Endothelial cell of umbilical vein (primary cell): ENCODE data around the gene DEFB131B. TPM values are rescaled to one million over a fixed set of nuclear protein-coding genes. Genes with fewer than 3 reads are reported as not detected.
"Not testable (repeated sequence)": the region's sequence is repeated elsewhere in the genome, so short reads cannot be mapped to it uniquely, and the experiment has no call there.

Source experiments
- BruUV-seq: library from RNA; stranded (reverse); fragments of 400-500 nt; replicated peaks from 2 replicates; lab custom pipeline; 2021; lab: Mats Ljungman, UMichigan
- CTCF ChIA-PET: fragments of 300-600, 350-600 bp; sonication (Branson Sonifier 250); formaldehyde crosslinking; loops from one replicate; lab custom pipeline; 2021; ENCODE audit warnings: antibody characterized with exemption, inconsistent platforms; lab: Charles Lee
- POLR2A ChIA-PET: fragments of 300-600, 350-600 bp; sonication (Branson Sonifier 250); formaldehyde crosslinking; loops from one replicate; lab custom pipeline; 2021; ENCODE audit warnings: antibody characterized with exemption, inconsistent platforms; lab: Charles Lee
- DNase-seq: peaks from one replicate; pipeline ENCODE4 v3.0.0-alpha.2; 2011; ENCODE audit warnings: low read depth, low spot score
- FAIRE-seq: peaks from 2 replicates; lab custom pipeline; 2011; peaks lifted over from hg19 to GRCh38; lab: Jason Lieb, UNC
- H2AFZ ChIP-seq: 2 replicates; pipeline ENCODE4 v1.6.0; 2012; ENCODE audit warnings: low read depth, low read length, control low read depth, inconsistent platforms
- H3K27ac ChIP-seq: 2 replicates; pipeline ENCODE4 v1.5.1; 2011; ENCODE audit warnings: low read depth, mild to moderate bottlenecking, control low read depth, low read length, moderate library complexity; ENCODE audit not compliant: insufficient read depth
- H3K27me3 ChIP-seq, 2 experiments: 2 replicates each; pipeline versions ENCODE4 v1.6.0 to v1.6.1; 2011; ENCODE audit warnings: low read length in 2 of 2, mixed read lengths in 1 of 2; ENCODE audit not compliant: control insufficient read depth in 2 of 2, insufficient read depth in 2 of 2
- H3K36me3 ChIP-seq, 2 experiments: 2 replicates in 1 of 2; 3 replicates in 1 of 2; pipeline ENCODE4 v1.5.1; 2011; ENCODE audit warnings: low read length in 2 of 2, mild to moderate bottlenecking in 1 of 2, moderate library complexity in 1 of 2; ENCODE audit not compliant: control insufficient read depth in 2 of 2, insufficient read depth in 2 of 2; ENCODE audit errors: extremely low read depth in 1 of 2
- H3K4me1 ChIP-seq: 3 replicates; pipeline ENCODE4 v1.5.1; 2011; ENCODE audit warnings: mild to moderate bottlenecking, low read length; ENCODE audit not compliant: control insufficient read depth, insufficient read depth; ENCODE audit errors: extremely low read depth
- H3K4me2 ChIP-seq: 2 replicates; pipeline ENCODE4 v1.6.1; 2011; ENCODE audit warnings: low read length, control low read depth, mixed read lengths; ENCODE audit not compliant: insufficient read depth
- H3K4me3 ChIP-seq, 3 experiments: fragments of 200-600 bp in 1 of 3; sonication (generic), shearing (Covaris generic) in 1 of 3; replicated peaks in 1 of 3; 2 replicates each; pipeline ENCODE4 v1.5.1; 2011 to 2016; ENCODE audit warnings: control low read depth in 3 of 3, low read length in 3 of 3, mild to moderate bottlenecking in 2 of 3, inconsistent platforms in 1 of 3, low read depth in 1 of 3, moderate library complexity in 1 of 3; ENCODE audit not compliant: insufficient read depth in 1 of 3
- H3K79me2 ChIP-seq: 2 replicates; pipeline ENCODE4 v1.6.0; 2012; ENCODE audit warnings: low read length, inconsistent platforms; ENCODE audit not compliant: control insufficient read depth, insufficient read depth
- H3K9ac ChIP-seq: replicated peaks from 2 replicates; pipeline ENCODE3; 2011; ENCODE audit warnings: low read length, control low read depth; ENCODE audit not compliant: insufficient read depth; ENCODE audit errors: extremely low read depth
- H3K9me1 ChIP-seq: replicated peaks from 3 replicates; pipeline ENCODE4 v1.6.0; 2011; ENCODE audit warnings: mild to moderate bottlenecking, low read length; ENCODE audit not compliant: control insufficient read depth, insufficient read depth; ENCODE audit errors: extremely low read depth
- H3K9me3 ChIP-seq: replicated peaks from 2 replicates; pipeline ENCODE4 v1.5.1; 2012; ENCODE audit warnings: low read length, inconsistent platforms; ENCODE audit not compliant: control insufficient read depth, insufficient read depth
- H4K20me1 ChIP-seq: replicated peaks from 2 replicates; pipeline ENCODE3; 2011; ENCODE audit warnings: mild to moderate bottlenecking, low read length; ENCODE audit not compliant: control insufficient read depth, insufficient read depth; ENCODE audit errors: extremely low read depth
- dilution Hi-C: fragments of 300-500 bp; cut with MboI; formaldehyde crosslinking; loops from one replicate; pipeline ENCODE4 v1.15.0; 2019; ENCODE audit warnings: low sequenced_read_pairs; ENCODE audit not compliant: extremely low pct_ligation_motif_present
- intact Hi-C: fragments of 100-400 bp; cut with micrococcal nuclease; formaldehyde crosslinking; loops from one replicate; pipeline ENCODE4 v1.10.0; 2022
- polyA plus RNA-seq, 4 experiments: library from polyadenylated mRNA; depleted of rRNA in 3 of 4; stranded (reverse) in 3 of 4; unstranded in 1 of 4; fragments of >200 nt; gene quantifications; 2 replicates each; pipeline versions ENCODE4 v1.2.1 to v1.2.3, GENCODE V29; 2011 to 2012; ENCODE audit warnings: missing spikeins in 1 of 4
- total RNA-seq: library from RNA; stranded (reverse); gene quantifications from 2 replicates; pipeline ENCODE4 v1.2.3, GENCODE V29; 2021

Gene DEFB131B
- total and polyA plus RNA-seq, 2 donors (not counting 3 experiments of a cell fraction or from before 2014, with no cell fraction given), result not detected

DNA sequence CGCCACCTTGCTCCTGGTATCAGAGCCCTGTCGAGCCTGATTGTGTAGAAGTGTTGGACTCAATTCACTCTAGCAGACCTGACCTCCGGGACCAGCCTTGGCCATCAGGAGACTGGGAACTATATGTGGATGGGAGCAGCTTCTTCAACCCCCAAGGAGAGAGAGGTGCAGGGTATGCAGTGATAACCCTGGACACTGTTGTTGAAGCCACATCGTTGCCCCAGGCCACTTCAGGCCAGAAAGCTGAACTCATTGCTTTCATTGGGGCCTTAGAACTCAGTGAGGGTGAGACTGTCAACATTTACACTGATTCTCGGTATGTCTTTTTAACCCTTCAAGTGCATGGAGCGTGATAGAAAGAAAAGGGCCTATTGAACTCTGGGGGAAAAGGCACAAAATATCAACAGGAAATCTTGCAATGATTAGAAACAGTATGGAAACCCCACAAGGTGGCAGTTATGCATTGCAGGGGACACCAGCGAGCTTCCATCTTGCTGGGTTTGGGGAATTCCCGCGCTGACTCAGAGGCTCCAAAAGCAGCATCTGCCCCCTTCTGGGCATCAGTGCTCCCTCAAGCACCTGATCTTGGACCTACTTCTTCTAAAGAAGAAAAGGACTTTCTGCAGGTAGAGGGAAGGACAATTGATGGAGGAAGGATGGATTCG, 33.2 kb downstream of the DEFB131B start:
- H3K4me2 ChIP-seq, H4K20me1 ChIP-seq, BruUV-seq, H3K9ac ChIP-seq, intact Hi-C loops, H3K27ac ChIP-seq, H2AFZ ChIP-seq, DNase-seq, FAIRE-seq, H3K4me1 ChIP-seq, POLR2A ChIA-PET, H3K79me2 ChIP-seq, H3K9me3 ChIP-seq, H3K36me3 ChIP-seq, H3K9me1 ChIP-seq, H3K4me3 ChIP-seq, H3K27me3 ChIP-seq, dilution Hi-C loops: not testable (repeated sequence)
- CTCF ChIA-PET, result interaction anchor here (0.7 to 1.2 kb wide), 3 partner anchors 47 to 104 kb away, joined by 3 to 4 read pairs (median 3); no protein-coding TSS in a partner anchor

DNA sequence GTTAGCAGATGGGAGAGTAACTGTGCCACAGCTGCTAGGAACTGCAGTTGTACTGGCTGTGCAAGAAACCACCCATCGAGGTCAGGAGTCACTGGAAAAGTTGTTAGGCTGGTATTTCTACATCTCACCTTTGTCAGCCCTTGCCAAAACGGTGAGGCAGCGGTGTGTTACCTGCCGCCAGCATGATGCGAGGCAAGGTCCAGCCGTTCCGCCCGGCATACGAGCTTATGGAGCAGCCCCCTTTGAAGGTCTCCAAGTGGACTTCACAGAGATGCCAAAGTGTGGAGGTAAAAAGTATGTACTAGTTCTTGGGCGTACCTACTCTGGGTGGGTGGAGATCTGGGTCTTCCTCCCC, 33.7 kb downstream of the DEFB131B start:
- H3K9me3 ChIP-seq, dilution Hi-C loops, H2AFZ ChIP-seq, BruUV-seq, POLR2A ChIA-PET, FAIRE-seq, H3K4me3 ChIP-seq, H3K9me1 ChIP-seq, H3K4me1 ChIP-seq, H3K36me3 ChIP-seq, H3K27me3 ChIP-seq, DNase-seq, H4K20me1 ChIP-seq, H3K79me2 ChIP-seq, H3K27ac ChIP-seq, H3K4me2 ChIP-seq, H3K9ac ChIP-seq, intact Hi-C loops: not testable (repeated sequence)
- CTCF ChIA-PET, result interaction anchor here (1.2 kb wide), 2 partner anchors 97 to 104 kb away, joined by 3 to 4 read pairs; no protein-coding TSS in a partner anchor
